Ishikawa (cell line): ENCODE results near the gene LECT2.

ENCODE experiments used
- CEBPB ChIP-seq: IDR thresholded peaks from 2 replicates; pipeline ENCODE4 v1.6.1; 2012
- CREB1 ChIP-seq: IDR thresholded peaks from 2 replicates; pipeline ENCODE4 v1.6.1; 2012; ENCODE audit warnings: low read depth
- EGR1 ChIP-seq: IDR thresholded peaks from 2 replicates; pipeline ENCODE4 v1.6.1; 2012
- EP300 ChIP-seq: IDR thresholded peaks from 2 replicates; pipeline ENCODE4 v1.6.1; 2012; ENCODE audit warnings: borderline replicate concordance
- FOXM1 ChIP-seq: IDR thresholded peaks from 2 replicates; pipeline ENCODE4 v1.6.1; 2012; ENCODE audit warnings: low read depth, borderline replicate concordance
- MAX ChIP-seq: IDR thresholded peaks from 2 replicates; pipeline ENCODE4 v1.6.1; 2012
- NFIC ChIP-seq: IDR thresholded peaks from 2 replicates; pipeline ENCODE4 v1.6.1; 2012
- RAD21 ChIP-seq: IDR thresholded peaks from 2 replicates; pipeline ENCODE4 v1.6.1; 2012; ENCODE audit warnings: low read depth
- REST ChIP-seq: IDR thresholded peaks from 2 replicates; pipeline ENCODE4 v1.6.1; 2012; ENCODE audit warnings: low read depth, mild to moderate bottlenecking
- TAF1 ChIP-seq: IDR thresholded peaks from 2 replicates; pipeline ENCODE4 v1.6.1; 2012; ENCODE audit warnings: low read depth, mild to moderate bottlenecking
- TCF12 ChIP-seq: IDR thresholded peaks from 2 replicates; pipeline ENCODE4 v1.6.1; 2012; ENCODE audit warnings: low read depth
- TEAD4 ChIP-seq: IDR thresholded peaks from 2 replicates; pipeline ENCODE4 v1.6.1; 2012
- USF1 ChIP-seq: IDR thresholded peaks from 2 replicates; pipeline ENCODE4 v1.6.1; 2012
- YY1 ChIP-seq: IDR thresholded peaks from 2 replicates; pipeline ENCODE4 v1.6.1; 2012; ENCODE audit warnings: low read depth
- ZBTB7A ChIP-seq: IDR thresholded peaks from 2 replicates; pipeline ENCODE4 v1.6.1; 2012; ENCODE audit warnings: low read depth

LECT2 gene

GRCh38 chr5:135986891-135987401 is 32.2 kb upstream of the LECT2 start:
- TF ChIP-seq NFIC (no peak), TAF1 (no peak), YY1 (no peak), CREB1 (no peak), REST (no peak), ZBTB7A (no peak), EP300 (no peak), FOXM1 (no peak), TEAD4 (no peak), TCF12 (no peak), USF1 (no peak), CEBPB (no peak), EGR1 (no peak), MAX (no peak), RAD21 (no peak)

GRCh38 chr5:135986401-135986800 is 31.6 kb upstream of the LECT2 start:
- TF ChIP-seq EP300 (no peak), FOXM1 (no peak), CREB1 (no peak), MAX (no peak), YY1 (no peak), NFIC (no peak), CEBPB (no peak), TAF1 (no peak), REST (no peak), EGR1 (no peak), TEAD4 (no peak), RAD21 (no peak), ZBTB7A (no peak), TCF12 (no peak), USF1 (no peak)

- TF ChIP-seq RAD21 (no peak), YY1 (no peak), NFIC (no peak), USF1 (no peak), EGR1 (no peak), FOXM1 (no peak), REST (no peak), CEBPB (no peak), TEAD4 (no peak)
Measured at GRCh38 chr5:135985951-135986350, 31.2 kb upstream of the LECT2 start.

- TF ChIP-seq REST, result no peak
- no peak for TF ChIP-seq FOXM1
- no peak for TF ChIP-seq YY1
- no peak for TF ChIP-seq ZBTB7A
- no peak for TF ChIP-seq CREB1
- TF ChIP-seq USF1, result no peak
- no peak for TF ChIP-seq EP300
Measured at GRCh38 chr5:135980620-135981019, 25.8 kb upstream of the LECT2 start.
